ENCODE measurements around the gene HLA-DQA1.
"Not testable (repeated sequence)": the region's sequence is repeated elsewhere in the genome, so short reads cannot be mapped to it uniquely, and the experiment has no call there.

HLA-DQA1 gene

DNA sequence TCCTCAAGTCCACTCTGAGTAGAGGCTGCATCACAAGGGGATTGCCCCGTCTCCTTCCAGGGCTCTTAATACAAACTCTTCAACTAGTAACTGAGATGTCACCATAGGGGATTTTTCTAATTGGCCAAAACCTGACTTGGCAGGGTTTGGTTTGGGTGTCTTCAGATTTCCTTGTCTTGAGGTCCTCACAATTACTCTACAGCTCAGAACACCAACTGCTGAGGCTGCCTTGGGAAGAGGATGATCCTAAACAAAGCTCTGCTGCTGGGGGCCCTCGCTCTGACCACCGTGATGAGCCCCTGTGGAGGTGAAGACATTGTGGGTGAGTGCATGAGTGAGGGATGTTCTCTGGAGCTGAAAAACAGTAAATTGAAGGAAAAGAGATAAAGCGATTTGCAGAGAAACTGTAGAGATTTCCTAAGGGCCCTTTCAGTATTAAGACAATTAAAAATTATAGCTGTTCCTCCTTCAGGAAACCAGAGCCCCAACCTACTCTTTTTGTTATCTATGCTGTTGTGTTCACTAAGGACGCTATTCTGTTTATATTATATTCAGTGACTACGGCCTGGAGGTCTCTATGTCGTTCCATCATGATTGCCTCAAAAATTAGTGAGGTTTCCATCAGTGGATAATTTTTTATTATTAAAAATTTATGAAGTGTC is at the start of gene HLA-DQA1:
HLA-DQA1 (plus strand) TSS at position 188 of the 662 bp plus-strand sequence; CDS start at position 241, 53 bp downstream.
- DNase-seq = no peak

DNA sequence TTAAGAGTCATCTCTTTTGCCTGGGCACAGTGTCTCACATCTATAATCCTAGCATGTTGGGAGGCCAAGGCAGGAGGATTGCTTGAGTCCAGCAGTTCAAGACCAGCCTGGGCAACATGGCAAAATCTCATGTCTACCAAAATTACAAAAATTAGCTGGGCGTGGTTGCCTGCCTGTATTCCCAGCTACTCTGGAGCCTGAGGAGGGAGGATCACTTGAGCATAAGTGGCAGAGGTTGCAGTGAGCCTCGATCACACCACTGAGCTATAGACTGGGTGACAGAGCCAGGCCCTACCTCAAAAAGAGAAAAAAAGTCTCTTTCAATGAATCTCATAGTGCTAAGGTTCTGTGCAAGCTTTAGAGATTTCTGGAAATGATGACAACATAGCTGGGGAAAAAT is 49.0 kb upstream of the HLA-DQA1 start:
- no peak for DNase-seq

DNA sequence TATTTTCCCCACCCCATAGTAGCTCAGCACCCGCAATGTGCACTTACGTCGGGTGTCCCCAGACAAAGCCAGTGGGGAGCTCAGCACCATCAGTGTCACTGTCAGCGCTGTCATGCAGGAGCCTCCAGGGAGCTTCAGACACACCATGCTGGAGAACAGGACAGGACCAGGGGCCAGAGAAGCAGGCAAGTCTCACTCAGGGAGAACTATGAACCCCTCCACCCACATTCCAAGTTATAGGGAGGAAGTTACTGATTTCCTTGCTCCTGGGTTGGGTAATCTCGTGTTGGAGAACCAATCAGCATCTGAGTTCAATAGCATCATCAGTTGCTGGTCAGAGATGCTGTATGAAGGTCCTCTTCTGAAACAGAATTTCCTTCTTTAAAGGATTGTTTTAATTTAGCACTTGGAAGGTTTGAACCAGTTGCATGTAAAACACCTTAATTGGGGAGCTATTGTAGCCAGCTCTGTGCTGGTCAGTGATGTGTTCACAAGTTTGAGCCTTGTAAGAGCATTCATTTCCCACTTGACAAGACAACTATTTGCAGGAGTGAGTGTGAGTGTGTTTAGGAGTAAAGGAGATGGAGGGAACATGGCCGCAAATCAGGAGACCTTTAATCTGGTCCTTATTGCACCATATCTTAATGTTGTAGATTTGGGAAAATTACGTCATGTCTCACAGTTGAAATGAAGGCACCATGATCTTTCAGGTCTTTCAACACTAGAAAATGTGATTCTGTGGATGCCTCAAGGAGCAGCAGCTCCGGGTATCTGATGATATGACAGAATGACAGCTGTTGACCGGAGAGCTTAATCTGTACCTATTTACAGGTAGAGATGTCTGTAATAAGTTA is 47.4 kb upstream of the HLA-DQA1 start, which contains the start of gene HLA-DRB1:
HLA-DRB1 (minus strand) TSS at position 253 of the 854 bp plus-strand sequence; CDS start at position 147, 106 bp downstream.
- no peak for DNase-seq

DNA sequence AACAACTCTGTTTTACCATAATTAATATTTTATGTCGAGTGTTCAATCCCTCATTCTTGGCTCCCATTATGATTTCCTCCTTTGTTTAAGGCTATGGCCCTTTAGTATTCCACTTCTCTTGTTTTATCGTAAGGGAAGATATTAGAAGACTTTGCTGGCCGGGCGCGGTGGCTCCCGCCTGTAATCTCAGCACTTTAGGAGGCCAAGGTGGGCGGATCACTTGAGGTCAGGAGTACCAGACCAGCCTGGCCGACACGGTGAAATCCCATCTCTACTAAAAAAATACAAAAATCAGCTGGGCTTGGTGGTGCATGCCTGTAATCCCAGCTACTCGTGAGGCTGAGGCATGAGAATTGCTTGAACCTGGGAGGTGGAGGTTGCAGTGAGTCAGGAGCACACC is 46.5 kb upstream of the HLA-DQA1 start:
- not testable (repeated sequence) for DNase-seq

DNA sequence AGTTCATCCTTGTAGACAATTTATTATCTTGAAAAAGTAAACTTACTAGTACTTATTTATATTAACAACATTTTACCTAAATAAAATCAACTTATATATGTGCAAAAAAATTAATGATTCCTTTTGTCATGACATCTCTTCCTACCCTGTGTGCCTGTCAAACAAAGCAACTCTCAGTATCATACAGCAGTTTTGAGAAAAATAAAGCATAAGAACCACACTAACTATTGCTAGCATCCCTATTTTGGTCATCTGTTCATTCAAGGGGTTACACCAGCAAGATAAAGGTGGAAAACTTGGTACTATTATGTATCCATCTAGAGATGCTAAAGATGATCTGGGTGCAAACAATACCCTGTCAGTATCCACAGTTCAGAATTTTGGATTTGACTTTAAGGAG is 40.2 kb upstream of the HLA-DQA1 start:
- DNase-seq = no peak

DNA sequence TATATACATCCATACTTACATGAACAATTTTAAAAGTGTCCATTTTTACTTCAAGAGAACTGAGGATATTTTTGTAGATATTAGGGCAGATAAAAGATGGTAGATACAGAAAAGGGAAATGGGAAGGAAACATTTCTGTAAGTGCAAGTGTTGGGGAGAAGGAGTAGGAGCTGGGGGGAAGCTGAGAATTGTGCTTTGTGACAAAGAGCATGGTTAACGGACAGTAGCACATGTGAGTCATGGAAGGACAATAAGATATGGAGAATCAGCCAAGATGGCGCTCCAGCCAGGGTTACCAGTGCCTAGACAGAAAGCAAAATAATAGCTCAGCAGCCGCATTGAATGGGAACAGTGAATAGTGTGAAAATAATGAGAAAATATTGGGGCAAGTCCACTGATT is 34.8 kb upstream of the HLA-DQA1 start:
- DNase-seq = no peak

DNA sequence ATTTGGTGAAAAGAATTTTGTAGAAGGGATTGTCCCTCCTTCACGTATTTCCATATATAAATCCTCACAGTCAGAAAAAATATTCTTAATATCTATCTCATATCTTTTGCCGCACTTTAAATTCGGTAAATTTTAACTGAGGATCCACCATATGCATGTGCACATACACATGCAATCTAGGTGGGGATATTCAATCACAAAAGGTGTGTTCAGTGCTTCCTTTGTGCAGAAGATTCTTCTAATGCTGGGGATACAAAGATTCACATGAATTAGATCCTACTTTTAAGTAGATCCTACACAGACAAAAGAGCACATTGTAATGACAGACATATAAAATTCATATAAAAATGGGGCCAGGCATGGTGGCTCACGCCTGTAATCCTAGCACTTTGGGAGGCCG is 34.0 kb upstream of the HLA-DQA1 start:
- DNase-seq = no peak

DNA sequence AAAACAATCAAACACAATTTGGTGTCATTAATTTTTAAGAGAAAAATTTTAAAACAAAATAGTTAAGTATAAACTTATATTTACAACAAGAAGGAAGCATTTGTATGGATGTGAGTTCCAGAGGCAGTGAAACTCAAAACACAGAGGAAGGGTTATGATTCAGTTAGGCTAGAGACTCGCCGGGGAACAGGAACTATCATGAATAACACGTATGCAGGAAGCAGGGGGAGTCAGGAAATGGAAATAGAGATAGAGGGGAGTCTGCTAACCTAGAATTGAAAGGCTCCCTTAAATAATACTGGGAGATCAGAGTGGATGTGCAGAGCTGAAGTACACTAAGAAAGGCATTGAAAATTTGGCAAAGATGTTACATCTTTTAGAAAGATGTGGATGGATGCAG is 33.3 kb upstream of the HLA-DQA1 start:
- DNase-seq = no peak

DNA sequence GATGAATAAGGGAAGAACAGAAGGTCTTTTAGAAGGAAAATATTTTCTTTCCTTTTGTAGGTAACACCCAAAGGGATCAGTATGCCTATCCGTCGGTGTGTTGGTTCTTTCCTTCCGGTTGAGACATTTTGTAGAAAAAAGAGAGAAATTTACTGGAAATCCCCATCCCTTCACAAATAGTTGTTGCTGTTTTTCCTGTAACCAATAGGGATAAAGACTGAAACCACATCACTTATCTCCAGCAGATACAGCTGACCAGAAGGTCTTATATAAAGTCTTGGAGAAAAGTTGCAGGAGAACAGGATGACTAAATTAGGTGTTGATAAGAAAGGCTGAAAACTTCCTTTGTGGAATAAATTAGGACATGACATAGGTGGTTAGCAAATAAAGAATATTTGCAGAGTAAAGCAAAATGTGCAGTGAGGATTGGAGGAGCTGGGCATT is 32.8 kb upstream of the HLA-DQA1 start:
- DNase-seq = no peak

DNA sequence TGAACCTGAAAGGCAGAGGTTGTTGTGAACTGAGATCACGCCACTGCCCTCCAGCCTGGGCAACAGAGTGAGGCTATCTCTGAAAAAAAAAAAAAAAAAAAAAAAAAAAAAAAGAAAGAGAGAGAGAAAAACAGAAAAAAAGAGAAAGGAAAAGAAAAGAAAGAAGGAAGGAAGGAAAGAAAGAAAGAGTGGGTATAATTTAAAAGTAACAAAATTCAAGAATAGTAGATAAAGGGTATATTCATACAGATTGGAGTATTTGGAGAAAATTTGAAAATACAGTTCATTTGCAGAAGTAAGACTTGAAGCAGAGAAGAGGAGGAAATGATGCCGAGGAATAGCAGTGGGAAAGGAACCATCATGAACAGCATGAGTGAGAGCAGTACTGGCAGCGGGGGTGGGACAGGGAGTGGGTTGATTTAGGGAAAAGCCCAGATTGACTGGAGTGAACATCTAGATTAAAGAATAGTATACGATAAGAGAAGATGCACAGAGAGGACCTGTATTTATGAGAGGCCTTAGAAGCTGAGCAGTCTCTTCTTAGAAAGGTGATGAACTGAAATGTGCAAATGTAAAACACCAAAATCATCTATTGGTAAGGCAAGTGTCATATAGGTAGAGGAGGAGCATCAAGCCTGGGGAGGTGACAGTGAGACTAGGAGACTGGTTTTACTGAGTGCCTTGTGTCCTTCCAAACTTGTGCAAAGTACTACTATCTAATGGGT is 29.8 kb upstream of the HLA-DQA1 start:
- DNase-seq = no peak

DNA sequence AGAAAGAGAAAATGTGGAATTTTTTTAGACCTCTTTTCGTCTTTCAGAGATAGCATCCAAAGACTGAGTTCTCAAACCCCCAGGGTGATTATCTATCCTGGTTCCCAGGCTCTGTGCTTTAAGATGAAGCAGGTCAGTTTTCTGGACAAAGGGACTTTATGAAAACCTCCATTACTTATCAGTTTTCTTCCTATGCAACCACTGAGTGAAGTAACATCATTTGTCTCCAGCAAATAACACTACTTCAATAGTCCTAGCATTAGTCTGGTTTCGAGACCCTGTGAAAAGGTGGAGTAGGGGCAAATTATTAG is 29.3 kb upstream of the HLA-DQA1 start:
- DNase-seq = no peak

DNA sequence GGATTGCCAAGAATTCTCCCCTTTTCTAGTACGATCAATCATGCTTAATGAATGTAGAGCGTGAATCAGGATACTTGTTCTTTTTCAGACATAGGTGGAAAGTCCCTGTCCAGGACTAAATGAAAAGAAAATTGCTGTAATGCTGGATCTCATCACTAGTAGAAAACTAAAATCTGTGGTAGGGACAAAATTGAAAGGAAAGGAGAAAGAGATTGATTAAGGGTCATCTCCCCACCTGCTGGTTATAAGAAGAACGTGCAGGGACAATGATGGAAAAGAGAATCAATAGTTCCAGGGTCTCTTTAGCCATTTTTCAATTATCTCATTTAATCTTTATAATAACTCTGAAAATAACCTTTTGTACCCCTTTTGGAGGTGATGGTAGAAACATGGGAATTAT is 28.8 kb upstream of the HLA-DQA1 start:
- DNase-seq = no peak

DNA sequence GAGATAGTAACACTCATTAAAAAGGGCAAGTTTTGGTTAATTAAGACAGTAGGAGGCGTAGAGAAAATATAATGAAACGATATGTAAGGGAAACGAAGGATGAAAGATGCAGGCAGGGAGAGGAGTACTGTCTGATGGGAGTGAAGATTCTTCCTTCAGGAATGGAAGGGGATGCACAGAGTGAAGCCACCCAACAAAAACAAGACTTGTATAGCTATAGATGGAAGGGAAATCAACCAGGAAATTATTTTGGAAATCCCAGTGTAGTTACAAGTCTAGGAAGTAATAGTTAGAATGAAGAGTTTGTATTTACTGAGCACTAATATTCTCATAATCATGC is 27.8 kb upstream of the HLA-DQA1 start:
- DNase-seq = no peak

DNA sequence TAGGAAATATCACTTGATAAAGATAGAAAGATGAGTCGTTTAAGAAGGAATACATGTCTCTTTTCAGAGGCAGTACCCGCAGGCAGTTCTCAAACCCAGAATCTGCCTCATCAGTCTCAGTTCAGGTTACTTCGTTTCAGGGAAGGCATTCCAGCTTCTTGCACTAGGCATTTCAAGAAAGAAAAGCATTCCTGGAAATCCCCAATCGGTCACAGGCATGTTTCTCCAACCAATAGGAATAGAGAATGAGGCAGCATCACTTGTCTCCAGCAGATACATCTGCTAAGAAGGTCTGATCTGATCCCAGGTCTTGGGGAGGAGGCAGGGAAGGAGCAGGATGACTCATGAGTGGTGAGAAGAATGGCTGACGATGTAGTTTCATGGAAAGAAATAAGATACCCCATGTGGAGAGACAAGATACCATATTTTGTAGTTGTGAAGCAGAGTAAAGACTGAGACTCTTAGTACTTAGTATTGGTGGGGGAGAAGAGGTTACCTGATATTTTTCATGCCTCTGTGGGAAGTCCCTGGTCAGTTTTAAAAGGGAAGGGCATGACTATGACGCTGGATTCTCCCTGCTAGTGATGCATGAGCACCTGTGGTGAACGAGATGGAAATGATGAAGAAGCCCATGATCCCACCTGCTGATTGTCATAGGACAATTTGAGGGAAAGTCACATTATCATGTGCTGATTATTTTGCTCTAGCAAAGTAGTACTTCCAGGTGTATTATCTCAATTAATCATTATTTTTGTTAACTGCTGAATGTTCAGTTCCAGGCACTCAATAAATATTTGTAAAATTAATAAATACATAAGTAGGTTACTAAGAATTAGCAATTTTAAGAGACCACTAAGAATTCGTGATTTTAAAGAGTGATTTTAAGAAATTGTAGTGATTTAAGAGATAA is 27.2 kb upstream of the HLA-DQA1 start:
- DNase-seq = peak; percentile 71

DNA sequence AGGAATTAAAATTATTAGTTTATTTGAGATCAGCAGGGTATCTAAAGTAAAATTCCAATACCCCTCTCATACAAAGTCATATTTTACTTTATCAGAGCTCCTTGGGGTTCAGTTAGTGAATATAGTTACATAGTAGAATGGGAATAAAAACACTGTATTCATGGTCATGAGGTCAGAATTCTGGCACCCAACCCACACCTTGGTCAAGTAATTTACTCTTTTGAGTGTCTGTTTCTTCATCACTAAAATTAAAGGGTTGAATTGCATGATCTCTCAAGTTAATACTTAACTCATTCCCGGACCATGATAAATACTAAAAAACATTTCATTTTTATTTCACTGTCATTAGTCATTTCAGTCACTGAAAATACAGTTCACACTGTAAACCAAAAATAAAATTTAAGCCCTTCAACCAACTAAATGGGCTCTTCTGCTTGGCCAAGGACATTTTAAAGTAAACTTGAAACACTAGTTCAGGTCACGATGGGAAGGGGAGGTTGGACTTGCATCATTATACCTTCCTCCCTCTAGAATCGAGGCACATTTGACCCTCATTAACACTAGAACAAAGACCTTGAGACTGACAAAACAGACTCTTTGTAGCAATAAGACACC is 26.4 kb upstream of the HLA-DQA1 start:
- DNase-seq = no peak

DNA sequence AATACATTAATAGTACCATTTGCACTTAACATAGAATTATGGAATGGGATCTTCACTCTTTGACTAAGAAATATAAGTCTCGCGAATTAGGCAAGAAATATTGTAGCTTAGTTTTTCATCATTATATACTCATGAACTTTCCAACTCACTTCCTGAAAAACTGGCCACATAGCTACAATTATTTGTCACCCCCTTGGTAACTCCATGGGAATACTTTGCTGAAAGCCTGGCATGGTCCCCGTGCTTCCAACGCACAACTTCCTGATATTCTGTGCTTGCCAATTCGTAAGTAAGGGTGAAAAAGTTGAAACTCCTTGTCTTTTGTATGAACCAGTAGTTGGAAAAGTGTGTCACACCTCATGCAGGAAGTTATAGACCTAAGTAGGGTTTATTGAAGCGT is 23.7 kb upstream of the HLA-DQA1 start:
- no peak for DNase-seq

DNA sequence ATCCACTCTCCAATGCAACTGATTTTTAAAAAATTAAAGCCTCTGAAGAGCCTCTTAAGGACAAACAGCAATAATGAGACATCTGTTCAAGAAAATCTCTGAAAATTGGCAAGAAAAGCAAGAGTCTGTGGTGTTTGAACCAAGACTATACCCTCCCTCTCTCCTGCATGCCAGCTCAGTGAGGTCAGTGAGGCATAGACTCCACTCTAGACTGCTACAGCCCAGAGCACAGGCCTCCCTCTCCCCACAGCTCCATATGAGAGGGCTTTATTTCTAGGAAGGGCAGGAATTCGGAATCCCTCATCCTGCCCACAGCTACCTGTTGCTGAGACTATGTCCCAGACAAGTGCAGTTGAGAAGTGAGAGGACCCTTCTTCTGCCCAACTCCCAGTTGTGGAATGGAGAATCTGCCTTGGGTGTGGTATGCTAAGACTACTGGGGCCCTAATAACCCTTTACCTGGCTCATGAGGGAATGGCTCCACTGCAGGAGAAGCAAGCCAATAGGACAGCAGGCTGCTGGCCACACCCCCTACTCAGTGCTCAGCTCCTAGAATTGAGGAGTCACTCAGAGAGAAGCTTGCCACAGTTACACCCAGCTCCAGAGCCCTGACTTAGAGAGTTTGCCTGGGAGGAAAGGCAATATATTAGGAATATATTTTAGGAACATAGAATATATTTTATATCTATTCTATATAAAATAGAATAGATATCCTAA is 22.7 kb upstream of the HLA-DQA1 start:
- no peak for DNase-seq

DNA sequence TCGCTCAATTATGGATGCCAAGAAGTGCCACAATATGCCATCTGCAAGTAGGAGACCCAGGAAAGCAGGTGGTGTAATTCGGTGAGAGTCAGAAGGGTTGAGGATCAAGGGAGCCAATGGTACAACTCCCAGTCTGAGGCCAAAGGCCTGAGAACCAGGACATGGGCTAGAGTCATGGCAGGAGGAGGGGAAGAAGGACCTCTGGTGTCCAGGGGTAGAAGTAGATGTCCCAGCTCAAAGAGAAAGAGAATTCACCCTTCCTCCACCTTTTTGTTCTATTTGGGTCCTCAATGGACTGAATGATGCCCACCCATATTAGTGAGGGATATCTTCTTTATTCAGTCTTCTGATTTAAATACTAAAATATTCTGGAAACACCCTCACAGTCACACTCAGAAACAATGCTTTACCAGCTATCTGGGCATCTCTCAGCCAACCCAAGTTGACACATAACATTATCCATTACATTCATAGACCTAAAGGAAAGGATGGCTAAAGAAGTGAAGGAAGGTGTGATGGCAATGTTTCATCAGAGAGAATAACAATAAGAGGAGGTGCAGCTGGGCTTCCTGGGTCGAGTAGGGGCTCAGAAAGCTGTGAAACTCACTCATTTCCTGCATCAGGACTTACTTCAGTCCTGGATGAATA is 21.2 kb upstream of the HLA-DQA1 start:
- DNase-seq = no peak

DNA sequence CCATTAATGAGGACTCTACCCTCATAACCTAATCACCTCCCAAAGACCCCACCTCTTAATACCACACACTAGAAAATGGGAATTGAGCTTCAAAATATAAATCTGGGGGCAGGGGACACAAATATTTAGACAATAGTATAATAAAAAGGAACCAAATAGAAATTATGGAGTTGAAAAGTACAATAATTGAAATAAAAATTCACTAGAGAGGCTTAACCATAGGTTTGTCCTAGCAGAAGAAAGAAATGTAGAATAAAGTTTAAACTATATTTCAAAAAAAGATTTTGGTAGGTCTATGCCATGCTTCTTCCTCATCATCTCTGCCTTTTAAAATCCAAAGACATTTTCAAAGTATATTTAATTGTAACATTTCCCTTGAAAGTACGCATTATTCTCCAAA is 19.5 kb upstream of the HLA-DQA1 start:
- DNase-seq = no peak

DNA sequence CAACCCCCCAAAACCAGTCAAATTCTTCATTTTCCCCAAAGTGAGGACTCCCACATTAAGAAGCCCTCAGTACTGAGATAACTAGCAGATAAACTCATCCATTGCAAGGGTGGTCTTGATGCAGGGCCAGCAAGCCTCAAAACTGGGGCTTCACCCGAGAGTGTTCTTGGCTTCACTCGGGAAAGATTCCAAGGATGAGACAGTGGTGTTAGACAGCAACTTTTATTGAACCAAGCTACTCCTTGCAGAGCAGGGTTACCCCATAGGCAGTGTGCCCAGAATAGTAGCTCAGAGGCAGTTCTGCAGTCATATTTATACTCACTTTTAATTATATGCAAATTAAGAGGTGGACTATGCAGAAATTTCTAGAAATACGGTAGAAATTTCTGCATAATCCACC is 15.8 kb upstream of the HLA-DQA1 start:
- DNase-seq = no peak

Data from DMS153 (cell line).